ENCODE measurements around the gene CCDC122. TPM values are rescaled to one million over a fixed set of nuclear protein-coding genes. Genes with fewer than 3 reads are reported as not detected.

The CCDC122 gene
- total RNA-seq, 1 experiment from 2014 or later: 5.8 TPM

DNA sequence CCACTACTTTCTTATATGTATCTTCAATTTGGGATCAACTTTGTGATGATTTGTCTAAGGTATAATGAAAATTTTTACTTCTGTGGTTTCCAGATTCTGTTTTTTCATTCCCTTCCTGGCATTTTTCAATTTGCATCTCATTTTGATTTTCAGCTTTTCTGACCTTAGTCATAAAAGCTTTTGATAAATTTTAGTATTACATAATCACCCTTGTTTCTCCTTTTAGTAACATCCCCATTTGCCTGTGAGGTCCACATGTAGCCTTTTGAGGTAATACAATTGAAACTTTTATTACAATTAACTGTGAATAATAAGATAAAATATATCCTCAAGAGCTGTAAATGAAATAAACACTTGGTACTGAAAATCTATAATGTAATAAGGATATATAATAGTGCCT, 31.3 kb upstream of the CCDC122 start:
- H3K27me3 ChIP-seq (ENCODE audit: insufficient read depth, low read length): no peaks in the 10 kb centered on the region
- BruUV-seq (replicated peaks): no TSS peak

More for the DNA sequence above, 31.3 kb upstream of the CCDC122 start:
- Histone ChIP-seq H3K79me2 (ENCODE audit: insufficient read depth, low read length) (no peaks in the 10 kb centered on the region), H3K4me1 (ENCODE audit: control insufficient read depth in 1 of 2, insufficient read depth in 2 of 2, low read length in 2 of 2) (peaks cover 0 to 7% of the 10 kb centered on the region in 2 experiments; a peak in 2 of 4 replicates), H3K4me2 (ENCODE audit: low read length) (no peak overlapping the region), H4K20me1 (ENCODE audit: insufficient read depth) (no peaks in the 10 kb centered on the region), H3K9ac (ENCODE audit: low read length) (no peak overlapping the region), H3K27ac (ENCODE audit: low read depth, low read length) (no peak overlapping the region), H2AFZ (ENCODE audit: low read depth, low read length, poor library complexity, severe bottlenecking) (no peak overlapping the region), H3K9me3 (ENCODE audit: control insufficient read depth in 1 of 2, insufficient read depth in 1 of 2, low read depth in 1 of 2, low read length in 2 of 2) (no peaks in the 10 kb centered on the region), H3K4me3 (replicated peaks in 1 of 2; ENCODE audit: low read depth in 1 of 2, low read length in 2 of 2) (no peak overlapping the region), H3K9me2 (ENCODE audit: insufficient read depth) (no peaks in the 10 kb centered on the region), H3K36me3 (ENCODE audit: control insufficient read depth in 1 of 2, insufficient read depth in 2 of 2, low read length in 2 of 2) (no peaks in the 10 kb centered on the region)
- ChIA-PET POLR2A (interaction anchor here (1.5 kb wide), 1 partner anchor 524 kb away, joined by 3 read pairs; no protein-coding TSS in a partner anchor), CTCF (interaction anchor here (0.8 to 1.9 kb wide), 4 partner anchors 9 to 559 kb away, joined by 3 to 5 read pairs (median 4); no protein-coding TSS in a partner anchor), RAD21 (ENCODE audit: low non-redundant PET in 1 of 2, low total read pairs in 2 of 2, uncharacterized antibody in 2 of 2, unreplicated experiment in 2 of 2) (no interaction called here)
- TF ChIP-seq, protein P1, sequence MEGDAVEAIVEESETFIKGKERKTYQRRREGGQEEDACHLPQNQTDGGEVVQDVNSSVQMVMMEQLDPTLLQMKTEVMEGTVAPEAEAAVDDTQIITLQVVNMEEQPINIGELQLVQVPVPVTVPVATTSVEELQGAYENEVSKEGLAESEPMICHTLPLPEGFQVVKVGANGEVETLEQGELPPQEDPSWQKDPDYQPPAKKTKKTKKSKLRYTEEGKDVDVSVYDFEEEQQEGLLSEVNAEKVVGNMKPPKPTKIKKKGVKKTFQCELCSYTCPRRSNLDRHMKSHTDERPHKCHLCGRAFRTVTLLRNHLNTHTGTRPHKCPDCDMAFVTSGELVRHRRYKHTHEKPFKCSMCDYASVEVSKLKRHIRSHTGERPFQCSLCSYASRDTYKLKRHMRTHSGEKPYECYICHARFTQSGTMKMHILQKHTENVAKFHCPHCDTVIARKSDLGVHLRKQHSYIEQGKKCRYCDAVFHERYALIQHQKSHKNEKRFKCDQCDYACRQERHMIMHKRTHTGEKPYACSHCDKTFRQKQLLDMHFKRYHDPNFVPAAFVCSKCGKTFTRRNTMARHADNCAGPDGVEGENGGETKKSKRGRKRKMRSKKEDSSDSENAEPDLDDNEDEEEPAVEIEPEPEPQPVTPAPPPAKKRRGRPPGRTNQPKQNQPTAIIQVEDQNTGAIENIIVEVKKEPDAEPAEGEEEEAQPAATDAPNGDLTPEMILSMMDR (IDR thresholded peaks at IDR 0.05 in 2 of 3, conservative IDR thresholded peaks at IDR 0.05 in 1 of 3; ENCODE audit: borderline replicate concordance in 1 of 3, insufficient read depth in 1 of 3, low read depth in 2 of 3, low read length in 2 of 3): no peak
- TF ChIP-seq JUND (IDR thresholded peaks at IDR 0.05): no peak
- no peak for TF ChIP-seq EZH2phosphoT487 (IDR thresholded peaks at IDR 0.05; ENCODE audit: borderline replicate concordance)
- no peak for TF ChIP-seq TCF7L2 (IDR thresholded peaks at IDR 0.05; ENCODE audit: borderline replicate concordance, extremely low read depth, insufficient read depth, insufficient read length)
- no peak for TF ChIP-seq SIN3A (IDR thresholded peaks at IDR 0.05; ENCODE audit: low read depth)
- no peak for TF ChIP-seq ELF1 (IDR thresholded peaks at IDR 0.05; ENCODE audit: borderline replicate concordance, low read depth)
- no peak for TF ChIP-seq SP1 (IDR thresholded peaks at IDR 0.05; ENCODE audit: low read depth)
- TF ChIP-seq EZH2 (IDR thresholded peaks at IDR 0.05): no peak
- no peak for TF ChIP-seq EGR1 (IDR thresholded peaks at IDR 0.05; ENCODE audit: low read depth)
- no peak for TF ChIP-seq YY1 (IDR thresholded peaks at IDR 0.05; ENCODE audit: extremely low read depth, insufficient replicate concordance, low read depth, low read length)
- TF ChIP-seq SRF (IDR thresholded peaks at IDR 0.05; ENCODE audit: low read depth): no peak
- no peak for TF ChIP-seq ZFX (IDR thresholded peaks at IDR 0.05)
- no peak for TF ChIP-seq POLR2A (IDR thresholded peaks at IDR 0.05; ENCODE audit: borderline replicate concordance, extremely low read depth, insufficient read depth, insufficient read length)
- TF ChIP-seq RAD21 (IDR thresholded peaks at IDR 0.05; ENCODE audit: low read depth): no peak
- no peak for TF ChIP-seq ZNF274 (IDR thresholded peaks at IDR 0.05; ENCODE audit: low read depth, low read length)
- TF ChIP-seq, protein P2, sequence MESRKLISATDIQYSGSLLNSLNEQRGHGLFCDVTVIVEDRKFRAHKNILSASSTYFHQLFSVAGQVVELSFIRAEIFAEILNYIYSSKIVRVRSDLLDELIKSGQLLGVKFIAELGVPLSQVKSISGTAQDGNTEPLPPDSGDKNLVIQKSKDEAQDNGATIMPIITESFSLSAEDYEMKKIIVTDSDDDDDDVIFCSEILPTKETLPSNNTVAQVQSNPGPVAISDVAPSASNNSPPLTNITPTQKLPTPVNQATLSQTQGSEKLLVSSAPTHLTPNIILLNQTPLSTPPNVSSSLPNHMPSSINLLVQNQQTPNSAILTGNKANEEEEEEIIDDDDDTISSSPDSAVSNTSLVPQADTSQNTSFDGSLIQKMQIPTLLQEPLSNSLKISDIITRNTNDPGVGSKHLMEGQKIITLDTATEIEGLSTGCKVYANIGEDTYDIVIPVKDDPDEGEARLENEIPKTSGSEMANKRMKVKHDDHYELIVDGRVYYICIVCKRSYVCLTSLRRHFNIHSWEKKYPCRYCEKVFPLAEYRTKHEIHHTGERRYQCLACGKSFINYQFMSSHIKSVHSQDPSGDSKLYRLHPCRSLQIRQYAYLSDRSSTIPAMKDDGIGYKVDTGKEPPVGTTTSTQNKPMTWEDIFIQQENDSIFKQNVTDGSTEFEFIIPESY (IDR thresholded peaks at IDR 0.05; ENCODE audit: extremely low read depth, insufficient replicate concordance, low read length): no peak
- TF ChIP-seq CBX3 (IDR thresholded peaks at IDR 0.05; ENCODE audit: low read depth): no peak
- TF ChIP-seq CEBPB (IDR thresholded peaks at IDR 0.05; ENCODE audit: low read depth): no peak
- no peak for DNase-seq (ENCODE audit: low read depth, low spot score)
- ATAC-seq: no peak
- intact Hi-C loops (cut with micrococcal nuclease): no loop called here

All from HCT116 (cell line).